Body of pancreas (tissue), 4 donors: ENCODE results near the gene PHC2. TPM values are rescaled to one million over a fixed set of nuclear protein-coding genes. Genes with fewer than 3 reads are reported as not detected.
A peak's percentile ranks its signal among the peaks of the same experiment; 100 is the strongest.

Experiments
- ATAC-seq: fragments of 150-250 bp; one replicate; pipeline ENCODE4 v1.9.1; 2016
- DNase-seq, 4 donors: peaks; one replicate each; pipeline ENCODE4 v3.0.0-alpha.2; 2019
- H3K27ac ChIP-seq, 4 donors: fragments of 200-600 bp; sonication (generic); 1 replicate in 3 of 4; 2 replicates in 1 of 4; pipeline versions ENCODE4 v1.5.1 to v1.6.1; 2016 to 2019; ENCODE audit warnings: mild to moderate bottlenecking in 1 of 4, mixed read lengths in 1 of 4, moderate library complexity in 1 of 4
- H3K27me3 ChIP-seq, 2 donors: fragments of 200-600 bp; sonication (generic); one replicate each; pipeline ENCODE4 v1.6.0; 2016; ENCODE audit warnings: mild to moderate bottlenecking in 1 of 2
- H3K36me3 ChIP-seq, 2 donors: fragments of 200-600 bp; sonication (generic); replicated peaks in 1 of 2; 2 replicates each; pipeline ENCODE4 v1.5.1; 2016; ENCODE audit warnings: low read depth in 2 of 2; ENCODE audit not compliant: insufficient read depth in 1 of 2
- H3K4me1 ChIP-seq: fragments of 200-600 bp; sonication (generic); one replicate; pipeline ENCODE4 v1.6.0; 2016
- H3K4me3 ChIP-seq, 2 donors: fragments of 200-600 bp; sonication (generic); 1 replicate in 1 of 2; 2 replicates in 1 of 2; pipeline ENCODE4 v1.5.1; 2016 to 2019
- H3K9me3 ChIP-seq, 3 donors: fragments of 200-600 bp; sonication (generic); 1 replicate in 2 of 3; 2 replicates in 1 of 3; pipeline ENCODE4 v1.5.1; 2016
- POLR2A ChIP-seq, 3 donors: fragments of 450-650 bp; IDR thresholded peaks; one replicate each; pipeline ENCODE4 v1.6.1; 2016; ENCODE audit warnings: antibody characterized with exemption in 3 of 3, mild to moderate bottlenecking in 2 of 3
- WGBS, 2 donors: methylation state at CpG; one replicate each; pipeline ENCODE4 v1.1.5; 2017; 5-methylcytosine and 5-hydroxymethylcytosine counted together
- intact Hi-C: fragments of 100-400 bp; cut with DNase I; formaldehyde crosslinking; loops from one replicate; pipeline ENCODE4 v1.15.1; 2023
- total RNA-seq, 2 donors: library from RNA; depleted of rRNA; stranded (reverse); fragments of >200 nt; gene quantifications; one replicate each; pipeline ENCODE4 v1.1.0, GENCODE V29; 2016
- TF ChIP-seq, protein P1 (sequence below), 7 experiments: fragments of 450-650 bp in 4 of 7; fragments of 200-600 bp in 3 of 7; sonication (generic) in 3 of 7; IDR thresholded peaks; one replicate each; pipeline ENCODE4 v1.5.1; 2016 to 2019; ENCODE audit warnings: antibody characterized with exemption in 7 of 7

The PHC2 gene
- total RNA-seq, 2 donors from 2014 or later, result 41.8 to 44.5 TPM

GRCh38 chr1:33445108-33445507 is 14.2 kb upstream of the PHC2 start:
- Histone ChIP-seq H3K27ac (no peak overlapping the region), H3K27me3 (no peaks in the 10 kb centered on the region), H3K36me3 (no peaks in the 10 kb centered on the region), H3K9me3 (no peaks in the 10 kb centered on the region), H3K4me3 (no peak overlapping the region), H3K4me1 (no peaks in the 10 kb centered on the region)
- 75 to 81% methylated on average over 6 of the region's 6 CpGs for WGBS, 2 donors
- TF ChIP-seq POLR2A (IDR thresholded peaks at IDR 0.05), result no peak
- TF ChIP-seq, protein P1, sequence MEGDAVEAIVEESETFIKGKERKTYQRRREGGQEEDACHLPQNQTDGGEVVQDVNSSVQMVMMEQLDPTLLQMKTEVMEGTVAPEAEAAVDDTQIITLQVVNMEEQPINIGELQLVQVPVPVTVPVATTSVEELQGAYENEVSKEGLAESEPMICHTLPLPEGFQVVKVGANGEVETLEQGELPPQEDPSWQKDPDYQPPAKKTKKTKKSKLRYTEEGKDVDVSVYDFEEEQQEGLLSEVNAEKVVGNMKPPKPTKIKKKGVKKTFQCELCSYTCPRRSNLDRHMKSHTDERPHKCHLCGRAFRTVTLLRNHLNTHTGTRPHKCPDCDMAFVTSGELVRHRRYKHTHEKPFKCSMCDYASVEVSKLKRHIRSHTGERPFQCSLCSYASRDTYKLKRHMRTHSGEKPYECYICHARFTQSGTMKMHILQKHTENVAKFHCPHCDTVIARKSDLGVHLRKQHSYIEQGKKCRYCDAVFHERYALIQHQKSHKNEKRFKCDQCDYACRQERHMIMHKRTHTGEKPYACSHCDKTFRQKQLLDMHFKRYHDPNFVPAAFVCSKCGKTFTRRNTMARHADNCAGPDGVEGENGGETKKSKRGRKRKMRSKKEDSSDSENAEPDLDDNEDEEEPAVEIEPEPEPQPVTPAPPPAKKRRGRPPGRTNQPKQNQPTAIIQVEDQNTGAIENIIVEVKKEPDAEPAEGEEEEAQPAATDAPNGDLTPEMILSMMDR (IDR thresholded peaks at IDR 0.05), result no peak
- DNase-seq (no peak), ATAC-seq (no peak)
- intact Hi-C loops, result no loop called here

GRCh38 chr1:33443705-33444180 is 12.8 kb upstream of the PHC2 start:
- intact Hi-C loops, result no loop called here
- ATAC-seq, result peak; percentile 35
- no peak for TF ChIP-seq POLR2A (IDR thresholded peaks at IDR 0.05)
- TF ChIP-seq, protein P1 (IDR thresholded peaks at IDR 0.05), result no peak
- no peak for DNase-seq
- no peak overlapping the region for H3K4me3 ChIP-seq
- 53 to 69% methylated on average over 3 to 6 of the region's 6 CpGs for WGBS, 2 donors
- no peaks in the 10 kb centered on the region for H3K36me3 ChIP-seq
- no peak overlapping the region for H3K27ac ChIP-seq
- H3K9me3 ChIP-seq, result no peaks in the 10 kb centered on the region
- no peaks in the 10 kb centered on the region for H3K4me1 ChIP-seq
- H3K27me3 ChIP-seq, result no peaks in the 10 kb centered on the region

DNA sequence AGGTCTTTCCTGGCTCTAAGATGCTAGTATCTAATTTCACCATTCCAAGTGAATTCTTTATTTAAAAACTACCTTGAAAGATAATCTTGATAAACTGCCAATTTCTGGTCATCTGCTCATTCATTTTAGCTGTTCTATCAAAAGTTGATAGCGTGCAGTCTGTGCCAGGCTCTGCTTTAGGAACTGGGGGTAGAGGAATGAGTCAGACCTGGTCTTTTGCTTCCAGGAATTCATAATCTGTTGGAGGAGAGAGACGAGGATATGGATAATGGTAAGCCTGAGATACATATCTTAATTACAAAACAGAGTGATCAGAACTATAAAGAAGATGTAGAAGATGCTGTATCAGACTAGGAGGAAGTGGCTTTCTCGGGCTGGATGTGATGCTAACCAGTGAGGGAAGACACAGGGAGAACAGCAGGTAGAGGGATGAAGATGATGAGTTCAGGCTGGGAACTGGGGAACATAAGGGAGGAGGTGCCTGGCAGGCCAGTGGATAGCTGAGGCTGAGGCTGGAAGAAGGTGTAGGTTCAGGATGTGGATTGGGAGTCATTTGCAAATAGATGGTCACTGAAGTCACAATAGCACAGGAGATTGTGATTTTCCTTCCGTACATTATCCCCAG is 12.3 kb upstream of the PHC2 start:
- TF ChIP-seq, protein P1 (IDR thresholded peaks at IDR 0.05), result no peak
- TF ChIP-seq POLR2A (IDR thresholded peaks at IDR 0.05), result no peak
- 52 to 59% methylated on average over 4 of the region's 4 CpGs for WGBS, 2 donors
- intact Hi-C loops, result no loop called here
- H3K4me3 ChIP-seq, result no peak overlapping the region
- H3K36me3 ChIP-seq, result no peaks in the 10 kb centered on the region
- no peaks in the 10 kb centered on the region for H3K27me3 ChIP-seq
- H3K9me3 ChIP-seq, result no peaks in the 10 kb centered on the region
- DNase-seq (no peak), ATAC-seq (no peak)
- no peaks in the 10 kb centered on the region for H3K4me1 ChIP-seq
- H3K27ac ChIP-seq, result no peak overlapping the region

- 61 to 65% methylated on average over 1 of the region's 1 CpG for WGBS, 2 donors
These were observed 11.2 kb upstream of the PHC2 start for GRCh38 chr1:33442141-33442540.

More at GRCh38 chr1:33442141-33442540, 11.2 kb upstream of the PHC2 start:
- intact Hi-C loops, result no loop called here
- no peak for ATAC-seq
- no peaks in the 10 kb centered on the region for H3K36me3 ChIP-seq
- no peaks in the 10 kb centered on the region for H3K9me3 ChIP-seq
- H3K27ac ChIP-seq, result no peak overlapping the region
- no peaks in the 10 kb centered on the region for H3K27me3 ChIP-seq
- DNase-seq, result no peak
- H3K4me1 ChIP-seq, result no peaks in the 10 kb centered on the region
- no peak overlapping the region for H3K4me3 ChIP-seq
- TF ChIP-seq, protein P1 (IDR thresholded peaks at IDR 0.05), result no peak
- no peak for TF ChIP-seq POLR2A (IDR thresholded peaks at IDR 0.05)
